HUES64 (cell line): Measurements from ENCODE around the gene OR2B2.
A peak's percentile ranks its signal among the peaks of the same experiment; 100 is the strongest.

Experiments used
- H3K27ac ChIP-seq: 2 replicates; pipeline ENCODE4 v1.7.0; 2013; ENCODE audit warnings: low read depth, low read length, inconsistent platforms
- H3K27me3 ChIP-seq: 2 replicates; pipeline ENCODE4 v1.6.1; 2013; ENCODE audit warnings: mild to moderate bottlenecking, low read length; ENCODE audit not compliant: insufficient read depth
- H3K36me3 ChIP-seq: 2 replicates; pipeline ENCODE4 v1.6.1; 2013; ENCODE audit warnings: mild to moderate bottlenecking, low read length; ENCODE audit not compliant: insufficient read depth
- H3K4me1 ChIP-seq: 2 replicates; pipeline ENCODE4 v1.6.1; 2013; ENCODE audit warnings: mild to moderate bottlenecking, low read length, moderate library complexity; ENCODE audit not compliant: insufficient read depth
- H3K4me3 ChIP-seq: 2 replicates; pipeline ENCODE4 v1.5.1; 2013; ENCODE audit warnings: mild to moderate bottlenecking, low read length, moderate library complexity
- H3K9ac ChIP-seq: 2 replicates; pipeline ENCODE4 v1.6.1; 2013; ENCODE audit warnings: mild to moderate bottlenecking, low read depth, low read length
- H3K9me3 ChIP-seq: 2 replicates; pipeline ENCODE4 v1.6.1; 2013; ENCODE audit warnings: low read depth, low read length; ENCODE audit not compliant: insufficient read depth
- WGBS: fragments of 150-250, 120-280 bp; methylation state at CpG from one replicate; pipeline ENCODE4 v1.1.7; 2013; ENCODE audit warnings: missing lambda C conversion rate; 5-methylcytosine and 5-hydroxymethylcytosine counted together

OR2B2 gene

GRCh38 chr6:27865850-27866356, 46.3 kb downstream of the OR2B2 start:
- Histone ChIP-seq H3K36me3 (no peaks in the 10 kb centered on the region), H3K4me3 (peak overlapping the region; percentile 90), H3K4me1 (peaks cover 20% of the 10 kb centered on the region), H3K27me3 (no peaks in the 10 kb centered on the region), H3K27ac (peak overlapping the region; percentile 99), H3K9ac (peak overlapping the region; percentile 99), H3K9me3 (no peaks in the 10 kb centered on the region)
- under 1% methylated on average over 17 of the region's 17 CpGs for WGBS

DNA sequence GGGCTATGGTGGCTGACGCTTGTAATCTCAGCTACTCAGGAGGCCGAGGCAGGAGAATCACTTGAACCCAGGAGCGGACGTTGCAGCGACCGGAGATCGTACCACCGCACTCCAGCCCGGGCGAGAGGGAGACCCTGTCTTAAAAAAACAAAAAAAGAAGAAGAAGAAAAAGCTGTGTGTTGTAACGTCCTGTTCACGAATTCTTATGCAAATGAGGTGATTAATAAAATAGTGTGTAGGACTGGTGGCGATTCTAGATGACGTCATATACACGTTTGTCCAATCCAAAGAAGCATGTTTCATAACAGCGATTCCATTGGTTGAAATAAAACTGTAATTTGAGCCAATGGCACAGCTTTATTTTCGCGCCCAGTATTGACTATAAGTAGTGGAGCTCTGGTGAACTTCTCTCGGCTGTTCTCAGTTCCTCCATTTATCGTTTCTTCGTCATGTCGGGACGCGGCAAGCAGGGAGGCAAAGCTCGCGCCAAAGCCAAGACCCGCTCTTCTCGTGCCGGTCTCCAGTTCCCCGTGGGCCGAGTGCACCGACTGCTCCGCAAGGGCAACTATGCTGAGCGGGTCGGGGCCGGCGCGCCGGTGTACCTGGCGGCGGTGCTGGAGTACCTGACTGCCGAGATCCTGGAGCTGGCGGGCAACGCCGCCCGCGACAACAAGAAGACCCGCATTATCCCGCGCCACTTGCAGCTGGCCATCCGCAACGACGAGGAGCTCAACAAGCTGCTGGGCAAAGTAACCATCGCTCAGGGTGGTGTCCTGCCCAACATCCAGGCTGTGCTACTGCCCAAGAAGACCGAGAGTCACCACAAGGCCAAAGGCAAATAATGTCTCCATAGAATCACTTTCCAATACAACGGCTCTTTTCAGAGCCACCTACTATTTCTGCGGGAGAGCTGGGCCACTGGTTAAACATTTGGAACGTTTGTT, 47.0 kb downstream of the OR2B2 start:
- no peaks in the 10 kb centered on the region for H3K27me3 ChIP-seq
- 17% methylated on average over 57 of the region's 58 CpGs for WGBS
- peaks cover 20% of the 10 kb centered on the region for H3K4me1 ChIP-seq
- H3K36me3 ChIP-seq, result no peaks in the 10 kb centered on the region
- H3K9ac ChIP-seq, result peak overlapping the region; percentile 99
- H3K4me3 ChIP-seq, result peak overlapping the region; percentile 90
- H3K9me3 ChIP-seq, result no peaks in the 10 kb centered on the region
- H3K27ac ChIP-seq, result peak overlapping the region; percentile 99

DNA sequence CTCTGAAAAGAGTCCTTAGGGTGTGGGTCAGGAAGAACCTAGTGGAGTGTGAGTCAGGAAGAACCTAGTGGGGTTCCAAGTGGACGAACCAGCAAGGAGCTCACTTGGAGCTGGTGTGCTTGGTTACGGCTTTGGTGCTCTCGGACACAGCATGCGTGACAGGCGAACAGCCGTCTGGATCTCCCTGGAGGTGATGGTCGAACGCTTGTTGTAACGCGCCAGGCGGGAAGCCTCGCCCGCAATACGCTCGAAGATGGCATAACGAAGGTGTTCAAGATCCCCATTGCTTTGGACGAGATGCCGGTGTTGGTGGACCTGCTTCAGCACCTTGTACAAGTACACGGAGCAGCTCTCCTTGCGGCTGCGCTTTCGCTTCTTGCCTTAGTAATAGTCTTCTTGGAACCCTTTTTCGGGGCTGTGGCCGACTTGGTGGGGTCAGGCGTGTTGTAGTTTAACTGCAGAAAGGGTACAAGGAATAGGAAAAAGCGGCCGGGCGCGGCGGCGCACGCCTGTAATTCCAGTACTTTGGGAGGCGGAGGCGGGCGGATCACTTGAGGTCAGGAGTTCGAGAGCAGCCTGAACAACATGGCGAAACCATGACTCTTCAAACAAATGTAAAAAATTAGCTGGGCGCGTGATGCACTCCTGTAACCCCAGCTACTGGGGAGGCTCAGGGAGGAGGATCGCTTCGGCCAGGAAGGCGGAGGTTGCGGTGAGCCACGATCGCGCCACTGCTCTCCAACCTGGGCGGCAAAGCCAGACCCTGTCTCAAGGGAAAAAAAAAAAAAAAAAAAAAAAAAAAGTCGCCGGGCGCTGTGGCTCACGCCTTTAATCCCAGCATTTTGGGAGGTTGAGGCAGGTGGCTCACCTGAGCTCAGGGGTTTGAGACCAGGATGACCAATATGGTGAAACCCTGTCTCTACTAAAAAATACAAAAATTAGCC, 48.0 kb downstream of the OR2B2 start:
- Histone ChIP-seq H3K4me3 (peak overlapping the region; percentile 90), H3K9me3 (no peaks in the 10 kb centered on the region), H3K27me3 (no peaks in the 10 kb centered on the region), H3K4me1 (peaks cover 20% of the 10 kb centered on the region), H3K27ac (peak overlapping the region; percentile 50; the same call in 1 of the 2 replicates), H3K36me3 (no peaks in the 10 kb centered on the region), H3K9ac (no peak overlapping the region; the same call in 1 of the 2 replicates)
- WGBS, result 97% methylated on average over 50 of the region's 51 CpGs

- peaks cover 11% of the 10 kb centered on the region for H3K4me1 ChIP-seq
- H3K4me3 ChIP-seq, result no peak overlapping the region
- no peaks in the 10 kb centered on the region for H3K36me3 ChIP-seq
- no peaks in the 10 kb centered on the region for H3K27me3 ChIP-seq
- H3K9ac ChIP-seq, result no peak overlapping the region
- H3K9me3 ChIP-seq, result no peaks in the 10 kb centered on the region
- H3K27ac ChIP-seq, result peak overlapping the region; percentile 40
- WGBS, result 97% methylated on average over 6 of the region's 6 CpGs
These were observed 49.7 kb downstream of the OR2B2 start for GRCh38 chr6:27862396-27863066.

DNA sequence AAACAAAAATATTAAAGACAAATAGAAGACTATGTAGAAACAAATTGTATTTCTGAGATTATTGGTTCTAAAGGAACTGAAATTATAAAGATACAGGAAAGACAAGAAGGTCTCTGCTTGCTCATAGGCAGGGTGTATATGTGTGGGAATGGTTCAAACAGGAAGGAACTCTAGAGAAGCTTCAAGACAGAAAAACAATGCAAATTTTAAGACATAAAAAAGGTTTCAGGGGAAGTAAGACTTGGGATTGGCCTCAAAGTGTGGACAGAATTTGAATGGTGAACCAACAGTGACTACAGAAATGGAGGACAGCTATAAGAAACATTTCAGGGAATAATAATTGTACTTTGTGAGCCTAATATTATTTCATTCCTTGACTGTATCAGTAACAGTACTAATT, 50.3 kb downstream of the OR2B2 start:
- Histone ChIP-seq H3K9ac (no peak overlapping the region), H3K36me3 (no peaks in the 10 kb centered on the region), H3K27me3 (no peaks in the 10 kb centered on the region), H3K27ac (no peak overlapping the region), H3K4me1 (peaks cover 11% of the 10 kb centered on the region), H3K4me3 (no peak overlapping the region), H3K9me3 (no peaks in the 10 kb centered on the region)

GRCh38 chr6:27861276-27861840, 50.8 kb downstream of the OR2B2 start:
- WGBS, result 100% methylated on average over 1 of the region's 2 CpGs
- Histone ChIP-seq H3K36me3 (no peaks in the 10 kb centered on the region), H3K27me3 (no peaks in the 10 kb centered on the region), H3K4me3 (no peak overlapping the region), H3K4me1 (peaks cover 11% of the 10 kb centered on the region), H3K9me3 (no peaks in the 10 kb centered on the region), H3K9ac (no peak overlapping the region), H3K27ac (no peak overlapping the region)
